ENCODE results near the gene HDAC5. TPM values are rescaled to one million over a fixed set of nuclear protein-coding genes. Genes with fewer than 3 reads are reported as not detected.
"Not testable (repeated sequence)": the region's sequence is repeated elsewhere in the genome, so short reads cannot be mapped to it uniquely, and the experiment has no call there.

HDAC5 gene
- total RNA-seq, 1 experiment from 2014 or later, result 96.4 TPM

DNA sequence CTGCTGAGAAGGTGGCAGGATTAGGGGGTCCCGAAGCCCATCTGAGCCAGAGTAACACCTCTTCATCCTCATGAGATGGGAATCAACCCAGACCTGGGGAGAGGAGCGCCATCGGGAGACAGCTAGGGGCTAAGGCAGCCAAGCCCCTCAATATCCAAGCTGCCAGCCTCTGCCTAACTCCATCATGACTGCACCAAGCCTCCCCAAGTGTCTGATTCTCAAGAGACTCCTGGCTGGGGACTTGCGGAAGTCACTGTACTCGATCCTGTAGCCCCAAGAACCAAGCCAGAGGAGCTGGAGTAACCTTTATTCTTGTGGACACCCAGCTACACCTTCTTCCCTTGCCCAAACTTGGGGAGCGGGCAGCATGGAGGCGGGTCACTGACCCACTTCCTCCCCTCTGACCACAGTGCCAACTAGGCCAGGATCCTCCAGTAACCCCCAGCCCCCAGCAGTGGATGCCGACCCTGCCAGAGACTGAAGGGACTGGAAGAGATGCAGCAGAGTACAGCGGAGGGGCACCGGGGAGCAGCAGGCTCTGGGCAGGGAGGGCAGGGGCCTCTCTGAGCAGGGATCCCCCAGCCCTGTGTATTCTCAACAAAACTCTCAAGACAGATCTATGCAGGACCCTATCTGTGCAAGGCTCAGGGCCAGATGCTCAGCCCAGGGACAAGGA, 13.3 kb downstream of the HDAC5 start:
- Histone ChIP-seq H3K36me3 (no peaks in the 10 kb centered on the region), H3K4me1 (peaks cover 60% of the 10 kb centered on the region), H3K4me3 (peak overlapping the region; percentile 62), H3K27me3 (no peaks in the 10 kb centered on the region), H3K27ac (peak overlapping the region; percentile 28; the same call in 1 of the 2 replicates), H3K9me3 (replicated peaks) (no peaks in the 10 kb centered on the region)
- DNase-seq, result no peak

GRCh38 chr17:44109312-44109630, 14.2 kb downstream of the HDAC5 start:
- peaks cover 66% of the 10 kb centered on the region for H3K4me1 ChIP-seq
- no peak for DNase-seq
- H3K36me3 ChIP-seq, result 0 out of 2 replicates have a peak, but pooled peaks cover 2% of the 10 kb centered on the region
- H3K27ac ChIP-seq, result peak overlapping the region; percentile 99
- H3K27me3 ChIP-seq, result no peaks in the 10 kb centered on the region
- peak overlapping the region; percentile 62 for H3K4me3 ChIP-seq
- H3K9me3 ChIP-seq (replicated peaks), result no peaks in the 10 kb centered on the region

- H3K36me3 ChIP-seq, result peaks cover 7% of the 10 kb centered on the region; the same call in 1 of the 2 replicates
- H3K27ac ChIP-seq, result peak overlapping the region; percentile 99
- H3K27me3 ChIP-seq, result no peaks in the 10 kb centered on the region
- peak overlapping the region; percentile 62 for H3K4me3 ChIP-seq
- peaks cover 69% of the 10 kb centered on the region for H3K4me1 ChIP-seq
- no peaks in the 10 kb centered on the region for H3K9me3 ChIP-seq (replicated peaks)
- peak; percentile 86 for DNase-seq
Measured at GRCh38 chr17:44108440-44109311, 14.8 kb downstream of the HDAC5 start.

- Histone ChIP-seq H3K4me3 (no peak overlapping the region), H3K4me1 (peaks cover 65% of the 10 kb centered on the region), H3K27ac (peak overlapping the region; percentile 99)
Measured at GRCh38 chr17:44106801-44107200, 16.6 kb downstream of the HDAC5 start.

GRCh38 chr17:44105941-44106340, 17.5 kb downstream of the HDAC5 start:
- Histone ChIP-seq H3K27ac (peak overlapping the region; percentile 99), H3K9me3 (replicated peaks) (no peaks in the 10 kb centered on the region), H3K27me3 (no peaks in the 10 kb centered on the region), H3K4me1 (peaks cover 62% of the 10 kb centered on the region), H3K4me3 (no peak overlapping the region), H3K36me3 (peaks cover 9% of the 10 kb centered on the region; the same call in 1 of the 2 replicates)
- peak; percentile 98 to 99 for DNase-seq

More at GRCh38 chr17:44106801-44107200, 16.6 kb downstream of the HDAC5 start:
- Histone ChIP-seq H3K36me3 (peaks cover 9% of the 10 kb centered on the region; the same call in 1 of the 2 replicates), H3K27me3 (no peaks in the 10 kb centered on the region), H3K9me3 (replicated peaks) (no peaks in the 10 kb centered on the region)
- DNase-seq, result no peak

- no peaks in the 10 kb centered on the region for H3K27me3 ChIP-seq
- H3K27ac ChIP-seq, result peak overlapping the region; percentile 99
- peaks cover 9% of the 10 kb centered on the region; the same call in 1 of the 2 replicates for H3K36me3 ChIP-seq
- no peaks in the 10 kb centered on the region for H3K9me3 ChIP-seq (replicated peaks)
- no peak overlapping the region for H3K4me3 ChIP-seq
- peak; percentile 86 to 91 for DNase-seq
- peaks cover 62% of the 10 kb centered on the region for H3K4me1 ChIP-seq
Measured at GRCh38 chr17:44105483-44105882, 18.0 kb downstream of the HDAC5 start.

- peaks cover 47% of the 10 kb centered on the region for H3K4me1 ChIP-seq
- H3K9me3 ChIP-seq (replicated peaks), result no peaks in the 10 kb centered on the region
- H3K27me3 ChIP-seq, result no peaks in the 10 kb centered on the region
- H3K36me3 ChIP-seq, result peaks cover 9% of the 10 kb centered on the region; the same call in 1 of the 2 replicates
- H3K27ac ChIP-seq, result peak overlapping the region; percentile 99; the same call in 1 of the 2 replicates
- DNase-seq, result no peak
- H3K4me3 ChIP-seq, result no peak overlapping the region
Measured at GRCh38 chr17:44102849-44103622, 20.4 kb downstream of the HDAC5 start.

- H3K4me1 ChIP-seq, result peaks cover 47% of the 10 kb centered on the region
- not testable (repeated sequence) for H3K4me3 ChIP-seq; H3K9me3 ChIP-seq (replicated peaks); H3K36me3 ChIP-seq; H3K27me3 ChIP-seq; H3K27ac ChIP-seq
- DNase-seq, result peak; percentile 57 to 72
Measured at GRCh38 chr17:44101858-44102257, 21.6 kb downstream of the HDAC5 start.

- peak; percentile 80 to 82 for DNase-seq
- Histone ChIP-seq H3K36me3 (peaks cover 2% of the 10 kb centered on the region), H3K4me3 (no peak overlapping the region), H3K4me1 (peaks cover 42% of the 10 kb centered on the region), H3K27me3 (no peaks in the 10 kb centered on the region), H3K27ac (peak overlapping the region; percentile 91), H3K9me3 (replicated peaks) (no peaks in the 10 kb centered on the region)
Measured at GRCh38 chr17:44097110-44097958, 26.1 kb downstream of the HDAC5 start.

- Histone ChIP-seq H3K36me3 (peaks cover 13% of the 10 kb centered on the region), H3K27me3 (no peaks in the 10 kb centered on the region), H3K4me1 (peaks cover 39% of the 10 kb centered on the region), H3K27ac (peak overlapping the region; percentile 91), H3K4me3 (peak overlapping the region; percentile 38), H3K9me3 (replicated peaks) (no peaks in the 10 kb centered on the region)
- peak; percentile 99 for DNase-seq
Measured at GRCh38 chr17:44095647-44096496, 27.6 kb downstream of the HDAC5 start.

GRCh38 chr17:44095388-44095646, 28.1 kb downstream of the HDAC5 start:
- Histone ChIP-seq H3K36me3 (peaks cover 15% of the 10 kb centered on the region), H3K27me3 (no peaks in the 10 kb centered on the region), H3K4me3 (no peak overlapping the region), H3K27ac (peak overlapping the region; percentile 91), H3K9me3 (replicated peaks) (no peaks in the 10 kb centered on the region), H3K4me1 (peaks cover 39% of the 10 kb centered on the region)
- no peak for DNase-seq

- DNase-seq, result no peak
- Histone ChIP-seq H3K27me3 (no peaks in the 10 kb centered on the region), H3K4me3 (no peak overlapping the region), H3K4me1 (peaks cover 39% of the 10 kb centered on the region), H3K36me3 (peaks cover 19% of the 10 kb centered on the region), H3K27ac (peak overlapping the region; percentile 91), H3K9me3 (replicated peaks) (no peaks in the 10 kb centered on the region)
Measured at GRCh38 chr17:44094701-44095387, 28.6 kb downstream of the HDAC5 start.

Measured in SJCRH30 (cell line).